GM12878 (cell line): ENCODE data around the gene SRMS. TPM values are rescaled to one million over a fixed set of nuclear protein-coding genes. Genes with fewer than 3 reads are reported as not detected.

ENCODE experiments used
- ATAC-seq: fragments of 200-7000 bp; cut with Tn5 transposase; 3 replicates; pipeline ENCODE4 v1.9.1; 2020; ENCODE audit warnings: mild to moderate bottlenecking, moderate library complexity
- BruUV-seq: library from RNA; stranded (reverse); fragments of 400-500 nt; replicated peaks from 2 replicates; lab custom pipeline; 2021; lab: Mats Ljungman, UMichigan
- CTCF ChIA-PET: fragments of 300-600 bp; sonication (Branson Sonifier 250); formaldehyde crosslinking; extraction: SDS; loops from one replicate; lab custom pipeline; 2021; ENCODE audit warnings: inconsistent platforms; lab: Yijun Ruan, JAX
- POLR2A ChIA-PET: fragments of 350-600 bp; formaldehyde crosslinking; extraction: SDS; loops from one replicate; lab custom pipeline; 2021; ENCODE audit warnings: inconsistent platforms; lab: Charles Lee
- RAD21 ChIA-PET: fragments of 300-600 bp; sonication (Branson Sonifier 250); formaldehyde crosslinking; loops from one replicate; lab custom pipeline; 2023; ENCODE audit warnings: antibody characterized with exemption; ENCODE audit not compliant: unreplicated experiment; lab: Charles Lee
- SMC1A ChIA-PET: fragments of 300-600 bp; sonication (Branson Sonifier 250); formaldehyde crosslinking; loops from one replicate; lab custom pipeline; 2023; ENCODE audit not compliant: unreplicated experiment, uncharacterized antibody; lab: Charles Lee
- DNase-seq: peaks from one replicate; pipeline ENCODE4 v3.0.0-alpha.2; 2011; ENCODE audit warnings: low read depth, low spot score
- FAIRE-seq: peaks from 3 replicates; lab custom pipeline; 2011; peaks lifted over from hg19 to GRCh38; lab: Jason Lieb, UNC
- H2AFZ ChIP-seq: 2 replicates; pipeline ENCODE4 v1.6.0; 2011; ENCODE audit warnings: low read depth, low read length, control low read depth; ENCODE audit not compliant: control insufficient read depth
- H3K27ac ChIP-seq: 2 replicates; pipeline ENCODE4 v1.5.1; 2011; ENCODE audit warnings: control low read depth; ENCODE audit not compliant: control insufficient read depth, insufficient read depth
- H3K27me3 ChIP-seq, 2 experiments: replicated peaks in 1 of 2; 2 replicates each; pipeline versions ENCODE4 v1.6.0 to v1.6.1; 2011; ENCODE audit warnings: low read length in 1 of 2; ENCODE audit not compliant: control insufficient read depth in 2 of 2, insufficient read depth in 2 of 2
- H3K36me3 ChIP-seq, 2 experiments: 2 replicates each; pipeline ENCODE4 v1.5.1; 2011; ENCODE audit warnings: low read length in 1 of 2; ENCODE audit not compliant: control insufficient read depth in 2 of 2, insufficient read depth in 2 of 2
- H3K4me1 ChIP-seq: 2 replicates; pipeline ENCODE4 v1.6.1; 2011; ENCODE audit warnings: mild to moderate bottlenecking, low read length, moderate library complexity, mixed read lengths; ENCODE audit not compliant: control insufficient read depth, insufficient read depth
- H3K4me2 ChIP-seq: 2 replicates; pipeline ENCODE4 v1.6.0; 2011; ENCODE audit warnings: control low read depth; ENCODE audit not compliant: control insufficient read depth, insufficient read depth
- H3K4me3 ChIP-seq: fragments of 200-600 bp; sonication (generic); 2 replicates; pipeline ENCODE4 v1.5.1; 2016
- H3K79me2 ChIP-seq: 2 replicates; pipeline ENCODE4 v1.6.0; 2011; ENCODE audit warnings: low read length; ENCODE audit not compliant: control insufficient read depth, insufficient read depth
- H3K9ac ChIP-seq: 2 replicates; pipeline ENCODE4 v1.8.0; 2011; ENCODE audit warnings: low read length, control low read depth, mixed read lengths; ENCODE audit not compliant: control insufficient read depth, insufficient read depth
- H3K9me3 ChIP-seq: replicated peaks from 3 replicates; pipeline ENCODE4 v1.5.1; 2011; ENCODE audit warnings: mild to moderate bottlenecking, low read length; ENCODE audit not compliant: control insufficient read depth, insufficient read depth
- H4K20me1 ChIP-seq: 2 replicates; pipeline ENCODE4 v1.6.0; 2011; ENCODE audit not compliant: control insufficient read depth, insufficient read depth
- CHD1 ChIP-seq: IDR thresholded peaks from 2 replicates; pipeline ENCODE4 v1.6.1; 2012; ENCODE audit warnings: low read depth, low read length, improper control_type of control experiment
- IKZF2 ChIP-seq, 2 experiments: fragments of 450-650 bp; IDR thresholded peaks; 2 replicates each; pipeline ENCODE4 v1.6.1; 2017; ENCODE audit warnings: mild to moderate bottlenecking in 2 of 2, moderate library complexity in 2 of 2
- POLR2A ChIP-seq: IDR thresholded peaks from 2 replicates; pipeline ENCODE4 v1.6.1; 2011; ENCODE audit warnings: low read depth, mild to moderate bottlenecking, low read length
- SIN3A ChIP-seq: IDR thresholded peaks from 2 replicates; pipeline ENCODE4 v1.6.1; 2012; ENCODE audit warnings: low read depth, low read length, improper control_type of control experiment
- TAF1 ChIP-seq: IDR thresholded peaks from 2 replicates; pipeline ENCODE4 v1.6.1; 2011; ENCODE audit warnings: mild to moderate bottlenecking, low read depth, low read length, borderline replicate concordance
- TBL1XR1 ChIP-seq: IDR thresholded peaks from 2 replicates; pipeline ENCODE4 v1.6.1; 2012; ENCODE audit warnings: low read depth, low read length, improper control_type of control experiment
- WGBS: methylation state at CpG from one replicate; pipeline ENCODE4 v1.1.6; 2016; ENCODE audit warnings: low lambda C conversion rate; ENCODE audit not compliant: insufficient replicate concordance, insufficient coverage; ENCODE audit errors: missing lambda C conversion rate; 5-methylcytosine and 5-hydroxymethylcytosine counted together
- in situ Hi-C: fragments of 300-500 bp; cut with MboI; formaldehyde crosslinking; loops from 9 replicates; pipeline ENCODE4 v1.14.3; 2018; ENCODE audit warnings: mixed read lengths
- intact Hi-C: fragments of 100-400 bp; cut with micrococcal nuclease; formaldehyde crosslinking; loops from one replicate; pipeline ENCODE4 v1.14.2; 2022; ENCODE audit not compliant: unreplicated experiment
- polyA plus RNA-seq, 11 experiments: library from polyadenylated mRNA; depleted of rRNA in 4 of 11; unstranded in 6 of 11; stranded (reverse) in 5 of 11; fragments of >200 nt; fragmentation: Nextera tagmentation in 4 of 11; fragmentation: Illumina TruSeq in 1 of 11; extraction: Ambion mirVana in 4 of 11; extraction: Trizol in 1 of 11; gene quantifications; 1 replicate in 1 of 11; 2 replicates in 10 of 11; pipeline versions ENCODE4 v1.2.1 to v1.2.3, GENCODE V29; 2011 to 2016; ENCODE audit warnings: inconsistent platforms in 2 of 11, missing spikeins in 2 of 11, low read depth in 1 of 11
- total RNA-seq, 4 experiments: library from RNA; depleted of rRNA in 3 of 4; stranded (reverse); fragments of >200 nt in 3 of 4; fragmentation: Illumina TruSeq in 1 of 4; extraction: Trizol in 1 of 4; gene quantifications; 2 replicates each; pipeline versions ENCODE4 v1.2.1 to v1.2.3, GENCODE V29; 2013 to 2021
- TF ChIP-seq, protein P1 (sequence below): fragments of 450-650 bp; formaldehyde crosslinking; IDR thresholded peaks from 2 replicates; pipeline ENCODE4 v1.5.0; 2022; ENCODE audit warnings: mild to moderate bottlenecking, missing genetic modification characterization

The SRMS gene
- total and polyA plus RNA-seq, 10 of the 15 experiments (the other 5 are each of a cell fraction or from before 2014, with no cell fraction given), result not detected

DNA sequence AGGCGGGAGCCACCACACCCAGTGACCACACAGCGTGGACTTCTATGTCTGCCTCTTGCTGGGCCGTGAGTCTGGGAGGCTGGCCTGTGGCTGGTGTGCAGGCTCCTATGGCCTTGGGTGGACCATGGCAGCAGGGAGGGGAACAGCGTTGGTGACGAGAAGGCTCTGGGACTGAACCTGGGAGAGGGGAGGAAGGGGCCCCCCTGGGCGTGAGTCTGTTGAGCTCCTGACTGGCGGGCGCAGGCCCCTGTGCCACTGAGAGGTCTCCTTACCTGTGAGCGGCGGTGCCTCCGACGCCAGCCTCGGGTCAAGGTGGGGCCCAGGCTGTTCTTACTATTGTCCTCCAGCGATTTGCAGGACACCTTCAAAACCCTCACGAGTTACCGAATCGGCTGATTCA lies 39.2 kb upstream of the SRMS start:
- Histone ChIP-seq H3K9me3 (no peaks in the 10 kb centered on the region), H3K4me2 (no peak overlapping the region), H3K4me1 (no peaks in the 10 kb centered on the region), H3K27ac (no peak overlapping the region), H3K79me2 (no peaks in the 10 kb centered on the region), H3K9ac (no peak overlapping the region), H2AFZ (no peak overlapping the region), H4K20me1 (no peaks in the 10 kb centered on the region), H3K4me3 (no peak overlapping the region), H3K27me3 (no peaks in the 10 kb centered on the region)
- POLR2A ChIA-PET, result no interaction called here
- intact Hi-C loops (no loop called here), in situ Hi-C loops (no loop called here)
- 77% methylated on average over 17 of the region's 17 CpGs for WGBS
- no TSS peak for BruUV-seq
- DNase-seq (no peak), FAIRE-seq (no peak)
- SMC1A ChIA-PET, result no interaction called here
- CTCF ChIA-PET, result no interaction called here
- TF ChIP-seq POLR2A, result 0 out of 2 replicates have a peak, but pooled peaks have one; percentile 7
- no peak for TF ChIP-seq SIN3A
- TF ChIP-seq, all 136 proteins: peak for 1
- RAD21 ChIA-PET, result no interaction called here
- no peak for ATAC-seq
- peaks cover 3 to 4% of the 10 kb centered on the region in 2 experiments; a peak in 3 of 4 replicates for H3K36me3 ChIP-seq

DNA sequence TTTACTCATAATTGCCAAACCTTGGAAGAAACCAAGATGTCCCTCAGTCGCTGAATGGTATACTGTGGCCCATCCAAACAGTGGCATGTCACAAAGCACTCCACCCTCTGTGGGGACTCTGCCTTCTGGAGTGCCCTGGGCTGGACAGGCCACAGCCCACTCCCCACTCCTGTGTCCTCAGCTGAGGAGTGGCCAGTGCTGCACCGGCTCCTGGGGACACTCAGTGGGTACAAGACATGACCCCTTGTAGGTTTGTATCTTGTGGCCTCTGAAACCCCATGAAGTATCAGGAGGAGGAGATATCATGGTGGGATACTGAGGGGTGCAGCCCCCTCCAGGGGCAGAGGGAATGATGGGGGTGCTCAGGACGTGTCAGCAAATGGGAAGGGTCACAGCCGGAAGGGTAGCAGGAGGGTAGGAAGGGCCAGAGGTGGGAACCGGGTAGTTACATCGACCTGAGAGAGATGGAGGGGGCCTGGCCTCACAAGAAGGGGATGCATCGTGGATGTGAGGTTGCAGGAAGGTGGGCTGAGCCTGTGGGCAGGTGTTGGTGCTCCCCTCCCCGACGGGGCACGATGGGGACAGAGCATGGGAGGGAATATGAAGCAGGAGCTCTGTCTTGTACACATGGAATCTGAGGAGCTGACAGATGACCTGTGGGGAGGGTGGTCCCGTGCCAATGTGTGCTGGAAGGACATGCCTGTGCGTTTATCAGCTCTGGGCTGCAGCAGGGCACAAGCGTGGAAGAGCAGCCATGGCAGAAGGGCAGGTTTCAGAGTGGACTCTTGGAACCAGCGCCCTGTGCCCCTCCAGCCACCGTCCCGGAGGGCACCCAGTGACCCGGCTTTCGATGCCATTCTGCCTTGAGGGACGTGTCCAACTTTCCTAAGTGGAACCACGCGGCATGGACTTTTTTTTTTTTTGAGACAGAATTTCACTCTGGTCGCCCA lies 38.3 kb upstream of the SRMS start:
- H3K4me3 ChIP-seq, result no peak overlapping the region
- ATAC-seq (no peak), DNase-seq (no peak), FAIRE-seq (no peak)
- H3K27ac ChIP-seq, result no peak overlapping the region
- H4K20me1 ChIP-seq, result no peaks in the 10 kb centered on the region
- TF ChIP-seq TBL1XR1, result no peak
- TF ChIP-seq IKZF2 (IDR thresholded peaks at IDR 0.05), result no peak
- TF ChIP-seq, protein P1, sequence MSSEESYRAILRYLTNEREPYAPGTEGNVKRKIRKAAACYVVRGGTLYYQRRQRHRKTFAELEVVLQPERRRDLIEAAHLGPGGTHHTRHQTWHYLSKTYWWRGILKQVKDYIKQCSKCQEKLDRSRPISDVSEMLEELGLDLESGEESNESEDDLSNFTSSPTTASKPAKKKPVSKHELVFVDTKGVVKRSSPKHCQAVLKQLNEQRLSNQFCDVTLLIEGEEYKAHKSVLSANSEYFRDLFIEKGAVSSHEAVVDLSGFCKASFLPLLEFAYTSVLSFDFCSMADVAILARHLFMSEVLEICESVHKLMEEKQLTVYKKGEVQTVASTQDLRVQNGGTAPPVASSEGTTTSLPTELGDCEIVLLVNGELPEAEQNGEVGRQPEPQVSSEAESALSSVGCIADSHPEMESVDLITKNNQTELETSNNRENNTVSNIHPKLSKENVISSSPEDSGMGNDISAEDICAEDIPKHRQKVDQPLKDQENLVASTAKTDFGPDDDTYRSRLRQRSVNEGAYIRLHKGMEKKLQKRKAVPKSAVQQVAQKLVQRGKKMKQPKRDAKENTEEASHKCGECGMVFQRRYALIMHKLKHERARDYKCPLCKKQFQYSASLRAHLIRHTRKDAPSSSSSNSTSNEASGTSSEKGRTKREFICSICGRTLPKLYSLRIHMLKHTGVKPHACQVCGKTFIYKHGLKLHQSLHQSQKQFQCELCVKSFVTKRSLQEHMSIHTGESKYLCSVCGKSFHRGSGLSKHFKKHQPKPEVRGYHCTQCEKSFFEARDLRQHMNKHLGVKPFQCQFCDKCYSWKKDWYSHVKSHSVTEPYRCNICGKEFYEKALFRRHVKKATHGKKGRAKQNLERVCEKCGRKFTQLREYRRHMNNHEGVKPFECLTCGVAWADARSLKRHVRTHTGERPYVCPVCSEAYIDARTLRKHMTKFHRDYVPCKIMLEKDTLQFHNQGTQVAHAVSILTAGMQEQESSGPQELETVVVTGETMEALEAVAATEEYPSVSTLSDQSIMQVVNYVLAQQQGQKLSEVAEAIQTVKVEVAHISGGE, result no peak
- no peak for TF ChIP-seq TAF1
- no peak for TF ChIP-seq CHD1
- H3K4me1 ChIP-seq, result no peaks in the 10 kb centered on the region
- in situ Hi-C loops, result no loop called here
- H3K9ac ChIP-seq, result no peak overlapping the region
- intact Hi-C loops, result no loop called here
- BruUV-seq, result no TSS peak
- CTCF ChIA-PET, result no interaction called here
- H3K27me3 ChIP-seq, result no peaks in the 10 kb centered on the region
- no peak overlapping the region for H2AFZ ChIP-seq
- RAD21 ChIA-PET, result no interaction called here
- POLR2A ChIA-PET, result no interaction called here
- no peaks in the 10 kb centered on the region for H3K79me2 ChIP-seq
- 70% methylated on average over 15 of the region's 22 CpGs for WGBS
- no peaks in the 10 kb centered on the region for H3K9me3 ChIP-seq
- SMC1A ChIA-PET, result no interaction called here
- H3K4me2 ChIP-seq, result no peak overlapping the region
- H3K36me3 ChIP-seq, result peaks cover 3 to 4% of the 10 kb centered on the region in 2 experiments; a peak in 3 of 4 replicates
